Activated CD8-positive, alpha-beta T cell treated with anti-CD3 and anti-CD28 coated beads for 36 hours (primary cell): Measurements from ENCODE around the gene UGCG. TPM values are rescaled to one million over a fixed set of nuclear protein-coding genes. Genes with fewer than 3 reads are reported as not detected.
A peak's percentile ranks its signal among the peaks of the same experiment; 100 is the strongest.

Experiments
- ATAC-seq: fragments of 200-7000 bp; cut with Tn5 transposase; one replicate; pipeline ENCODE4 v1.10.0; 2021; ENCODE audit warnings: mild to moderate bottlenecking, moderate library complexity
- CTCF ChIA-PET: fragments of 350-600 bp; sonication (Branson Sonifier 250); formaldehyde crosslinking; loops from one replicate; lab custom pipeline; 2021; ENCODE audit warnings: antibody characterized with exemption; lab: Charles Lee
- POLR2A ChIA-PET: fragments of 350-600 bp; sonication (Branson Sonifier 250); formaldehyde crosslinking; loops from one replicate; lab custom pipeline; 2021; ENCODE audit warnings: antibody characterized with exemption; lab: Charles Lee
- DNase-seq: peaks from one replicate; pipeline ENCODE4 v3.0.0-alpha.2; 2020
- H3K27ac Mint-ChIP-seq: one replicate; pipeline ENCODE4 v1.8.0; 2021; ENCODE audit warnings: mild to moderate bottlenecking, mixed read lengths
- H3K27me3 Mint-ChIP-seq: one replicate; pipeline ENCODE4 v1.8.0; 2021; ENCODE audit warnings: mixed read lengths
- H3K36me3 Mint-ChIP-seq: one replicate; pipeline ENCODE4 v1.8.0; 2021; ENCODE audit warnings: low read depth, mixed read lengths
- H3K4me1 Mint-ChIP-seq: one replicate; pipeline ENCODE4 v1.8.0; 2021; ENCODE audit warnings: low read depth, mixed read lengths
- H3K4me3 Mint-ChIP-seq: one replicate; pipeline ENCODE4 v1.8.0; 2021; ENCODE audit warnings: mild to moderate bottlenecking, moderate library complexity, mixed read lengths
- H3K9me3 Mint-ChIP-seq: one replicate; pipeline ENCODE4 v1.8.0; 2021; ENCODE audit warnings: mixed read lengths
- CTCF ChIP-seq: fragments of 200-600 bp; IDR thresholded peaks from one replicate; pipeline ENCODE4 v1.8.0; 2022; ENCODE audit warnings: antibody characterized with exemption, mild to moderate bottlenecking
- intact Hi-C: fragments of 100-400 bp; cut with micrococcal nuclease; formaldehyde crosslinking; loops from one replicate; pipeline ENCODE4 v1.10.0; 2022
- total RNA-seq, 2 experiments: library from RNA; stranded (reverse); gene quantifications; one replicate each; pipeline ENCODE4 v1.2.3, GENCODE V29; 2021

The UGCG gene
- total RNA-seq, 2 experiments from 2014 or later = 13.5 to 14.3 TPM

- no peak overlapping the region for H3K4me3 Mint-ChIP-seq
- no peak overlapping the region for H3K27ac Mint-ChIP-seq
- intact Hi-C loops = no loop called here
- no peaks in the 10 kb centered on the region for H3K36me3 Mint-ChIP-seq
- TF ChIP-seq CTCF = no peak
- peaks cover 7% of the 10 kb centered on the region for H3K4me1 Mint-ChIP-seq
- DNase-seq (peak; percentile 13), ATAC-seq (no peak)
- POLR2A ChIA-PET = interaction anchor here (1.1 kb wide), 1 partner anchor 23 kb away, joined by 3 read pairs; no protein-coding TSS in a partner anchor
- no peaks in the 10 kb centered on the region for H3K27me3 Mint-ChIP-seq
- no peaks in the 10 kb centered on the region for H3K9me3 Mint-ChIP-seq
- CTCF ChIA-PET = interaction anchor here (1.1 to 1.4 kb wide), 3 partner anchors 21 to 183 kb away, joined by 3 to 7 read pairs (median 3); no protein-coding TSS in a partner anchor
Measured at GRCh38 chr9:111891910-111892499, 4.6 kb upstream of the UGCG start.

- peak overlapping the region; percentile 87 for H3K4me3 Mint-ChIP-seq
- ATAC-seq = peak; percentile 43
- no peaks in the 10 kb centered on the region for H3K27me3 Mint-ChIP-seq
- peaks cover 10% of the 10 kb centered on the region for H3K4me1 Mint-ChIP-seq
- no peak overlapping the region for H3K27ac Mint-ChIP-seq
- DNase-seq = peak; percentile 38
- no peak for TF ChIP-seq CTCF
- peaks cover 5% of the 10 kb centered on the region for H3K36me3 Mint-ChIP-seq
- no peaks in the 10 kb centered on the region for H3K9me3 Mint-ChIP-seq
- intact Hi-C loops = no loop called here
- ChIA-PET CTCF (interaction anchor here (0.9 to 2.8 kb wide), 7 partner anchors 11 to 178 kb away, joined by 3 to 8 read pairs (median 5); no protein-coding TSS in a partner anchor), POLR2A (interaction anchor here (0.7 to 2.7 kb wide), 8 partner anchors 12 to 483 kb away, joined by 3 to 19 read pairs (median 4); partner anchors contain the start of gene HSDL2)
Measured at GRCh38 chr9:111896942-111897600, 457 bp downstream of the UGCG start.

- no peak for TF ChIP-seq CTCF
- Mint-ChIP-seq H3K27me3 (no peaks in the 10 kb centered on the region), H3K4me3 (no peak overlapping the region), H3K36me3 (peaks cover 5% of the 10 kb centered on the region), H3K9me3 (no peaks in the 10 kb centered on the region), H3K27ac (no peak overlapping the region), H3K4me1 (peaks cover 6% of the 10 kb centered on the region)
- intact Hi-C loops = loop anchor here (2.0 kb wide), 1 partner anchor 27 kb away; no protein-coding TSS in a partner anchor
- peak; percentile 14 for ATAC-seq
- POLR2A ChIA-PET = interaction anchor here (1.5 to 2.7 kb wide), 3 partner anchors 11 to 27 kb away, joined by 4 to 19 read pairs (median 5); no protein-coding TSS in a partner anchor
- CTCF ChIA-PET = interaction anchor here (0.9 to 2.8 kb wide), 3 partner anchors 12 to 177 kb away, joined by 5 to 8 read pairs (median 7); no protein-coding TSS in a partner anchor
- peak; percentile 33 for DNase-seq
Measured at GRCh38 chr9:111897601-111898137, 1.1 kb downstream of the UGCG start.

GRCh38 chr9:111898331-111899096 is 1.9 kb downstream of the UGCG start:
- ATAC-seq (peak; percentile 22), DNase-seq (no peak)
- ChIA-PET POLR2A (interaction anchor here (1.8 to 2.7 kb wide), 2 partner anchors 10 to 17 kb away, joined by 5 to 19 read pairs; no protein-coding TSS in a partner anchor), CTCF (interaction anchor here (1.4 to 2.8 kb wide), 2 partner anchors 11 to 16 kb away, joined by 5 to 8 read pairs; no protein-coding TSS in a partner anchor)
- Mint-ChIP-seq H3K36me3 (peaks cover 5% of the 10 kb centered on the region), H3K9me3 (no peaks in the 10 kb centered on the region), H3K4me1 (peaks cover 9% of the 10 kb centered on the region), H3K4me3 (no peak overlapping the region), H3K27ac (no peak overlapping the region), H3K27me3 (no peaks in the 10 kb centered on the region)
- intact Hi-C loops = loop anchor here (2.0 kb wide), 1 partner anchor 28 kb away; no protein-coding TSS in a partner anchor
- TF ChIP-seq CTCF = no peak
